Adrenal gland (tissue), 12 donors: ENCODE measurements around the gene YARS1. TPM values are rescaled to one million over a fixed set of nuclear protein-coding genes. Genes with fewer than 3 reads are reported as not detected.

Experiments used
- DNase-seq, 7 donors: peaks; one replicate each; pipeline ENCODE4 v3.0.0-alpha.2; 2019 to 2020
- H3K27ac ChIP-seq, 5 donors: fragments of 200-600 bp; sonication (generic) in 4 of 5; 1 replicate in 3 of 5; 2 replicates in 2 of 5; pipeline versions ENCODE4 v1.5.1 to v1.8.0; 2016 to 2020; ENCODE audit warnings: mild to moderate bottlenecking in 1 of 5
- H3K27me3 ChIP-seq: fragments of 200-600 bp; 2 replicates; pipeline ENCODE4 v1.8.0; 2021
- H3K36me3 ChIP-seq, 2 donors: fragments of 200-600 bp; replicated peaks in 1 of 2; 1 replicate in 1 of 2; 2 replicates in 1 of 2; pipeline versions ENCODE4 v1.5.1 to v1.8.0; 2018 to 2022
- H3K4me1 ChIP-seq, 2 donors: fragments of 200-600 bp; replicated peaks in 1 of 2; 1 replicate in 1 of 2; 2 replicates in 1 of 2; pipeline versions ENCODE4 v1.5.1 to v1.8.0; 2018 to 2021
- H3K4me3 ChIP-seq, 4 donors: fragments of 200-600 bp; sonication (generic) in 3 of 4; one replicate each; pipeline ENCODE4 v1.5.1; 2016 to 2018
- H3K9me3 ChIP-seq, 3 donors: fragments of 200-600 bp; sonication (generic) in 1 of 3; replicated peaks in 1 of 3; 1 replicate in 2 of 3; 2 replicates in 1 of 3; pipeline versions ENCODE4 v1.5.1 to v1.8.0; 2016 to 2021
- CTCF ChIP-seq, 6 experiments: fragments of 450-650 bp in 4 of 6; fragments of 200-600 bp in 2 of 6; sonication (generic) in 1 of 6; IDR thresholded peaks; 1 replicate in 5 of 6; 2 replicates in 1 of 6; pipeline versions ENCODE4 v1.5.1 to v1.8.0; 2016 to 2021; ENCODE audit warnings: antibody characterized with exemption in 6 of 6, mild to moderate bottlenecking in 2 of 6, moderate library complexity in 1 of 6
- POLR2A ChIP-seq, 2 donors: fragments of 450-650 bp; IDR thresholded peaks; one replicate each; pipeline ENCODE4 v1.6.1; 2017; ENCODE audit warnings: antibody characterized with exemption in 2 of 2, mild to moderate bottlenecking in 2 of 2, moderate library complexity in 1 of 2
- WGBS, 4 donors: extraction: QIAGEN DNeasy Blood & Tissue Kit in 2 of 4; methylation state at CpG; one replicate each; pipeline versions ENCODE4 v1.1.5 to v1.1.7; 2013 to 2017; 5-methylcytosine and 5-hydroxymethylcytosine counted together
- intact Hi-C, 2 donors: fragments of 100-400 bp; cut with DNase I; formaldehyde crosslinking; loops; one replicate each; pipeline versions ENCODE4 v1.14.1 to v1.15.0; 2022 to 2023
- polyA plus RNA-seq, 3 donors: library from polyadenylated mRNA; stranded (reverse); fragments of 200-250 nt in 2 of 3; fragments of 350-450 nt in 1 of 3; fragmentation: Illumina TruSeq in 1 of 3; extraction: RNeasy Lipid Tissue Mini Kit (QIAGEN cat#74804) in 1 of 3; gene quantifications; one replicate each; pipeline ENCODE4 v1.2.3, GENCODE V29; 2013 to 2014
- total RNA-seq, 9 donors: library from RNA; depleted of rRNA in 4 of 9; stranded (reverse); fragments of >200 nt in 4 of 9; fragments of 120-200 nt in 1 of 9; fragmentation: NEBNext Ultra II Directional in 1 of 9; extraction: Animal tissue kit (Norgen Biotek cat#: 25700) in 1 of 9; gene quantifications; one replicate each; pipeline versions ENCODE4 v1.1.0 to v1.2.4, GENCODE V29; 2013 to 2023
- donor health status: healthy with polysubstance abuse.
- donor health status: Bipolar disorder and iron deficiency.
- donor health status: DM: yes; HTN: yes; CAD: no.
- donor health status: DM: no; HTN: no; CAD: no.
- donor health status: DM: no; HTN: no; CAD: no.
- donor health status: DM: yes; HTN: yes; CAD: no.

The YARS1 gene
- total and polyA plus RNA-seq, 12 donors = 55.5 to 190 (median 97.0) TPM

- DNase-seq = no peak
- intact Hi-C loops = no loop called here
- 91 to 95% (median 94%) methylated on average over 13 of the region's 13 CpGs for WGBS, 4 donors
- no peaks in the 10 kb centered on the region for H3K9me3 ChIP-seq
- no peak overlapping the region for H3K4me3 ChIP-seq
- H3K4me1 ChIP-seq = peaks cover 0 to under 1% of the 10 kb centered on the region in 2 donors
- no peaks in the 10 kb centered on the region for H3K27me3 ChIP-seq
- TF ChIP-seq POLR2A (IDR thresholded peaks at IDR 0.05) (no peak), CTCF (IDR thresholded peaks at IDR 0.05) (no peak)
- no peak overlapping the region for H3K27ac ChIP-seq
- peaks cover 0 to 53% of the 10 kb centered on the region in 2 donors for H3K36me3 ChIP-seq
Observed at GRCh38 chr1:32855861-32856617, 38.9 kb upstream of the YARS1 start.

- peak overlapping the region in 1 of 5 donors; percentile 43 for H3K27ac ChIP-seq
- H3K9me3 ChIP-seq = no peaks in the 10 kb centered on the region
- H3K27me3 ChIP-seq = no peaks in the 10 kb centered on the region
- WGBS, 4 donors = 36 to 45% (median 41%) methylated on average over 2 of the region's 2 CpGs
- no peak for TF ChIP-seq CTCF (IDR thresholded peaks at IDR 0.05)
- no peak for TF ChIP-seq POLR2A (IDR thresholded peaks at IDR 0.05)
- H3K4me1 ChIP-seq = peaks cover 5 to 17% of the 10 kb centered on the region in 2 donors
- intact Hi-C loops = no loop called here
- no peak overlapping the region for H3K4me3 ChIP-seq
- peaks cover 0 to 21% of the 10 kb centered on the region in 2 donors for H3K36me3 ChIP-seq
- peak in 1 of 7 donors; percentile 82 for DNase-seq
Observed at GRCh38 chr1:32848354-32849063, 31.4 kb upstream of the YARS1 start.

DNA sequence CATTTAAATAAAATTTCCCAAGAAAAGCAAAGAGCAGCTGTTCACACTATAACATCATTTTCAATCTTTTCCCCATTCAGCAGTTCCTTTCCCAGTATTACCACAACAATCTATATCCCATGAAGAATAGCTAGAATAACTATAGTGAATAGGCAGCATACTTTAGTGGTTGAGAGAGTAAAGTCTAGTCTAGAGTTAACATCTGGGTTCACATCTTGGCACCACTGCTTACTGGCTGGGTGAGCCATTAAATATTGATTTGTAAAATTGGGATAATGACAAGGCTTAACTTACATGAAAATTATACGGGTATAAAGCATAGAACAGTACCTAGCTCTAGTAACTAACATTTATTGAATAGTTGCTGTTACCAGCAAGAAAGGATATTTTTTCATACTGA, 14.7 kb upstream of the YARS1 start:
- Histone ChIP-seq H3K4me3 (no peak overlapping the region), H3K27ac (no peak overlapping the region), H3K27me3 (no peaks in the 10 kb centered on the region), H3K36me3 (peaks cover 0 to 78% of the 10 kb centered on the region in 2 donors), H3K4me1 (peaks cover 12 to 13% of the 10 kb centered on the region in 2 donors), H3K9me3 (no peaks in the 10 kb centered on the region)
- WGBS, 4 donors = 88 to 100% (median 92%) methylated on average over 1 of the region's 1 CpG
- intact Hi-C loops = no loop called here
- DNase-seq = no peak
- TF ChIP-seq POLR2A (IDR thresholded peaks at IDR 0.05) = no peak
- no peak for TF ChIP-seq CTCF (IDR thresholded peaks at IDR 0.05)

DNA sequence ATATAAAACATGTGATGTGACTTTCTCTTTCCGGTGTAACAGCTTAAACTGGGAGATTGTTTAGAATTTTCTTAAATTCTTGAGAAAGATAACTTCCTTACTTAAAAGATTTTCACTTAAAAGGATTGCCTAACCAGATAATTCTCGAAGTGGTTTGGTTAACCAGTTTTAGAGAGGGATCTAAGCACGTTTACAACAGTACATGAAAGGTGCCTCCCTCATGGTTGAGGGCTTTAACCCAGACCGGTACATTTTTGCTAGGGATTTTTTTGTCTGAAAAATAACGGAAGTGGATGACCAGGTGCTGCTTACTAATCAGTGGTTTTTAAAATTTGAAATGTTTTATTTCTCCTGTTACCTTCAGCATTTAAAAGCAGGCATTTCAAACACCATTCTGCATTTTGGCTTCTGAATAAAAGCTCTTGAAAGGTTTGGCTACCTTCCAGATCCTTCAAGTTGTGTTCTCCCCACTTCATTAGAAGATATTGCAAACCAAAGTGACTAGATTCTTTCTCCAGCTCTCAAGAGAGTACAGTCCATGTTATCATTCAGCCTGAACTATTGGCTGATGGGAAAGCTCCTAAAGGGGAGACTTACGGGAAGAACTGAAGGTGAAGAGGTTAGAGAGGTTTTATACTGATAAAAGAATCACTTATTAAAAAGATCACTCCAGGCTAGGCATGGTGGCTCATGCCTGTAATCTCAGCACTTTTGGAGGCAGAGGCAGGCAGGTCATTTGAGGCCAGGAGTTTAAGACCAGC, 13.1 kb upstream of the YARS1 start:
- no peak for DNase-seq
- intact Hi-C loops = no loop called here
- WGBS, 4 donors = 89 to 92% (median 90%) methylated on average over 6 of the region's 6 CpGs
- Histone ChIP-seq H3K36me3 (peaks cover 0 to 93% of the 10 kb centered on the region in 2 donors), H3K27me3 (no peaks in the 10 kb centered on the region), H3K27ac (no peak overlapping the region), H3K9me3 (no peaks in the 10 kb centered on the region), H3K4me3 (no peak overlapping the region), H3K4me1 (peaks cover 12 to 13% of the 10 kb centered on the region in 2 donors)
- TF ChIP-seq POLR2A (IDR thresholded peaks at IDR 0.05) (no peak), CTCF (IDR thresholded peaks at IDR 0.05) (no peak)
